PC-3 (cell line): Measurements from ENCODE around the gene ARHGAP26. TPM values are rescaled to one million over a fixed set of nuclear protein-coding genes. Genes with fewer than 3 reads are reported as not detected.
A peak's percentile ranks its signal among the peaks of the same experiment; 100 is the strongest.

ENCODE experiments used
- ATAC-seq: fragments of 200-7000 bp; cut with Tn5 transposase; 2 replicates; pipeline ENCODE4 v1.9.1; 2020; ENCODE audit warnings: mild to moderate bottlenecking, moderate library complexity
- BruUV-seq: library from RNA; stranded (reverse); fragments of 400-500 nt; replicated peaks from 2 replicates; lab custom pipeline; 2021; lab: Mats Ljungman, UMichigan
- CTCF ChIA-PET: fragments of 300-600 bp; sonication (Branson Sonifier 250); formaldehyde crosslinking; loops from one replicate; lab custom pipeline; 2022; ENCODE audit warnings: antibody characterized with exemption; lab: Charles Lee
- POLR2A ChIA-PET: fragments of 300-600 bp; sonication (Branson Sonifier 250); formaldehyde crosslinking; loops from one replicate; lab custom pipeline; 2022; ENCODE audit warnings: antibody characterized with exemption; ENCODE audit not compliant: unreplicated experiment; lab: Charles Lee
- DNase-seq: peaks from one replicate; pipeline ENCODE4 v3.0.0-alpha.2; 2015
- H2AFZ ChIP-seq: fragments of 300-600 bp; sonication (generic); 2 replicates; pipeline ENCODE4 v1.6.0; 2016; ENCODE audit warnings: antibody characterized with exemption, low read length
- H3F3A ChIP-seq: fragments of 300-600 bp; sonication (generic); one replicate; pipeline ENCODE4 v1.6.0; 2017; ENCODE audit warnings: antibody characterized with exemption, low read length, control low read depth, mild to moderate bottlenecking; ENCODE audit not compliant: unreplicated experiment
- H3K27ac ChIP-seq: fragments of 300-600 bp; sonication (generic); 2 replicates; pipeline ENCODE4 v1.5.1; 2016; ENCODE audit warnings: mild to moderate bottlenecking, low read length
- H3K27me3 ChIP-seq: fragments of 300-600 bp; sonication (generic); 2 replicates; pipeline ENCODE4 v1.6.1; 2016; ENCODE audit warnings: low read length, mixed read lengths
- H3K36me3 ChIP-seq: fragments of 300-600 bp; sonication (generic); 2 replicates; pipeline ENCODE4 v1.6.1; 2016; ENCODE audit warnings: low read depth, mixed run types, low read length, mixed read lengths
- H3K4me1 ChIP-seq: fragments of 300-600 bp; sonication (generic); 2 replicates; pipeline ENCODE4 v1.5.1; 2016; ENCODE audit warnings: low read length; ENCODE audit not compliant: insufficient read depth
- H3K4me2 ChIP-seq: fragments of 300-600 bp; sonication (generic); 2 replicates; pipeline ENCODE4 v1.6.0; 2016; ENCODE audit warnings: low read length
- H3K4me3 ChIP-seq: fragments of 300-600 bp; sonication (generic); 2 replicates; pipeline ENCODE4 v1.5.1; 2016; ENCODE audit warnings: mild to moderate bottlenecking, low read length, mixed read lengths
- H3K79me2 ChIP-seq: fragments of 300-600 bp; sonication (generic); 2 replicates; pipeline ENCODE4 v1.6.1; 2017; ENCODE audit warnings: low read length, mixed read lengths
- H3K9ac ChIP-seq: fragments of 300-600 bp; sonication (generic); 2 replicates; pipeline ENCODE4 v1.6.0; 2016; ENCODE audit warnings: mild to moderate bottlenecking, low read length
- H3K9me2 ChIP-seq: fragments of 300-600 bp; sonication (generic); replicated peaks from 2 replicates; pipeline ENCODE4 v1.6.1; 2016; ENCODE audit warnings: mixed run types, low read length, mixed read lengths
- H3K9me3 ChIP-seq: fragments of 300-600 bp; sonication (generic); 2 replicates; pipeline ENCODE4 v1.6.1; 2016; ENCODE audit warnings: low read length, mixed read lengths
- H4K20me1 ChIP-seq: fragments of 300-600 bp; sonication (generic); 2 replicates; pipeline ENCODE4 v1.6.1; 2016; ENCODE audit warnings: low read length, mixed read lengths
- EZH2 ChIP-seq: fragments of 300-600 bp; sonication (generic); IDR thresholded peaks from one replicate; pipeline ENCODE4 v1.6.1; 2017; ENCODE audit warnings: antibody characterized with exemption, mild to moderate bottlenecking, low read length; ENCODE audit not compliant: unreplicated experiment
- EZH2phosphoT487 ChIP-seq: fragments of 300-600 bp; sonication (generic); IDR thresholded peaks from 2 replicates; pipeline ENCODE4 v1.6.1; 2018; ENCODE audit warnings: mild to moderate bottlenecking, antibody characterized with exemption, low read length, borderline replicate concordance
- intact Hi-C: fragments of 100-400 bp; cut with micrococcal nuclease; formaldehyde crosslinking; loops from 2 replicates; pipeline ENCODE4 v1.9.0; 2023
- total RNA-seq: library from RNA; depleted of rRNA; stranded (reverse); fragments of >200 nt; gene quantifications from 2 replicates; pipeline ENCODE4 v1.2.3, GENCODE V29; 2014
- TF ChIP-seq, protein P1 (sequence below): fragments of 300-600 bp; sonication (generic); conservative IDR thresholded peaks from 2 replicates; pipeline ENCODE4 v1.5.1; 2017; ENCODE audit warnings: antibody characterized with exemption, low read depth, mild to moderate bottlenecking, low read length

ARHGAP26 gene
- total RNA-seq, 1 experiment from 2014 or later = 11.7 TPM

DNA sequence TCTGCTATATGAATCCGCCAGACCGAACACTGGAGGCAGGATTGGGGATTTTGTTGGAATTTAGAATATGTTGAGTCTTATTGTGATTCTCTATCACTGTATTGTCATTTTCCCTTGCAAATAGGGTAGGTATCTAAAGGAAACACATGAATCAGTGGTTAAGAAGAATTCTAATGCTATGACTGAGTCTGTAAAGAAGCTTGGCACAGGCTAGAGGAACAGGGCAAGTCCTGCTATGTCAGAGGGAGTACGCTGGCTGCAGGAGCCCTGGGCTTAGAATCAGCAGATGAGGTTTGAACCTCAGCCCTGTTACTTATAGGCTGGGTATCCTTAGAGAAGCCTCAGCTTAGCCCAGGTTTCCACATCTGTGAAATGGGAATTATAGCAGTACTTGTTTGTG, 435.2 kb downstream of the ARHGAP26 start:
- Histone ChIP-seq H3K4me3 (no peak overlapping the region), H3F3A (no peaks in the 10 kb centered on the region), H3K9me2 (no peaks in the 10 kb centered on the region), H3K79me2 (no peaks in the 10 kb centered on the region), H4K20me1 (no peaks in the 10 kb centered on the region), H3K4me2 (no peak overlapping the region), H3K27me3 (no peaks in the 10 kb centered on the region), H3K9me3 (no peaks in the 10 kb centered on the region), H3K36me3 (no peaks in the 10 kb centered on the region), H2AFZ (no peak overlapping the region), H3K4me1 (peaks cover 4% of the 10 kb centered on the region; the same call in 1 of the 2 replicates), H3K9ac (no peak overlapping the region), H3K27ac (no peak overlapping the region)
- ChIA-PET CTCF (no interaction called here), POLR2A (no interaction called here)
- no TSS peak for BruUV-seq
- TF ChIP-seq EZH2phosphoT487 (no peak), EZH2 (no peak)
- TF ChIP-seq, protein P1, sequence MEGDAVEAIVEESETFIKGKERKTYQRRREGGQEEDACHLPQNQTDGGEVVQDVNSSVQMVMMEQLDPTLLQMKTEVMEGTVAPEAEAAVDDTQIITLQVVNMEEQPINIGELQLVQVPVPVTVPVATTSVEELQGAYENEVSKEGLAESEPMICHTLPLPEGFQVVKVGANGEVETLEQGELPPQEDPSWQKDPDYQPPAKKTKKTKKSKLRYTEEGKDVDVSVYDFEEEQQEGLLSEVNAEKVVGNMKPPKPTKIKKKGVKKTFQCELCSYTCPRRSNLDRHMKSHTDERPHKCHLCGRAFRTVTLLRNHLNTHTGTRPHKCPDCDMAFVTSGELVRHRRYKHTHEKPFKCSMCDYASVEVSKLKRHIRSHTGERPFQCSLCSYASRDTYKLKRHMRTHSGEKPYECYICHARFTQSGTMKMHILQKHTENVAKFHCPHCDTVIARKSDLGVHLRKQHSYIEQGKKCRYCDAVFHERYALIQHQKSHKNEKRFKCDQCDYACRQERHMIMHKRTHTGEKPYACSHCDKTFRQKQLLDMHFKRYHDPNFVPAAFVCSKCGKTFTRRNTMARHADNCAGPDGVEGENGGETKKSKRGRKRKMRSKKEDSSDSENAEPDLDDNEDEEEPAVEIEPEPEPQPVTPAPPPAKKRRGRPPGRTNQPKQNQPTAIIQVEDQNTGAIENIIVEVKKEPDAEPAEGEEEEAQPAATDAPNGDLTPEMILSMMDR = no peak
- intact Hi-C loops = no loop called here
- DNase-seq (peak; percentile 48), ATAC-seq (peak; percentile 81)

DNA sequence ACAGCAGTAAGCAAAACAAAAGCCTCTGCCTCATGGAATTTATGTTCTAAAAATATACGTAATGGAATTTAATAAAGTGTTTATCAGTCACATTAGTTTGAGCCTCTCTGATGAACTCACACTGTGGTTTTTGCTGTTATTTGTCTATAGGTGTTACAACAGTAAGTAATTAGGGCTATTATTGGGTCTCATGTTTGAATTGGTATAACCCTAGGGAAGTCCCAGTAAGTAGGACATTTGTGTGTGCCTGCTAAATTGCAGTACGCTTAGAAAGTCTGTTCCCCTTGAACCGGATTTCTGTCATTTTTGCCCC, 435.7 kb downstream of the ARHGAP26 start:
- Histone ChIP-seq H3F3A (no peaks in the 10 kb centered on the region), H3K9me3 (no peaks in the 10 kb centered on the region), H3K9me2 (no peaks in the 10 kb centered on the region), H3K9ac (no peak overlapping the region), H3K4me1 (peaks cover 4% of the 10 kb centered on the region; the same call in 1 of the 2 replicates), H3K4me3 (no peak overlapping the region), H3K79me2 (no peaks in the 10 kb centered on the region), H3K27me3 (no peaks in the 10 kb centered on the region), H3K36me3 (no peaks in the 10 kb centered on the region), H4K20me1 (no peaks in the 10 kb centered on the region), H3K4me2 (no peak overlapping the region), H3K27ac (no peak overlapping the region), H2AFZ (no peak overlapping the region)
- TF ChIP-seq EZH2phosphoT487 (no peak), EZH2 (no peak)
- TF ChIP-seq, protein P1 = no peak
- intact Hi-C loops = no loop called here
- no TSS peak for BruUV-seq
- DNase-seq = no peak
- CTCF ChIA-PET = no interaction called here
- POLR2A ChIA-PET = no interaction called here
- ATAC-seq = no peak

DNA sequence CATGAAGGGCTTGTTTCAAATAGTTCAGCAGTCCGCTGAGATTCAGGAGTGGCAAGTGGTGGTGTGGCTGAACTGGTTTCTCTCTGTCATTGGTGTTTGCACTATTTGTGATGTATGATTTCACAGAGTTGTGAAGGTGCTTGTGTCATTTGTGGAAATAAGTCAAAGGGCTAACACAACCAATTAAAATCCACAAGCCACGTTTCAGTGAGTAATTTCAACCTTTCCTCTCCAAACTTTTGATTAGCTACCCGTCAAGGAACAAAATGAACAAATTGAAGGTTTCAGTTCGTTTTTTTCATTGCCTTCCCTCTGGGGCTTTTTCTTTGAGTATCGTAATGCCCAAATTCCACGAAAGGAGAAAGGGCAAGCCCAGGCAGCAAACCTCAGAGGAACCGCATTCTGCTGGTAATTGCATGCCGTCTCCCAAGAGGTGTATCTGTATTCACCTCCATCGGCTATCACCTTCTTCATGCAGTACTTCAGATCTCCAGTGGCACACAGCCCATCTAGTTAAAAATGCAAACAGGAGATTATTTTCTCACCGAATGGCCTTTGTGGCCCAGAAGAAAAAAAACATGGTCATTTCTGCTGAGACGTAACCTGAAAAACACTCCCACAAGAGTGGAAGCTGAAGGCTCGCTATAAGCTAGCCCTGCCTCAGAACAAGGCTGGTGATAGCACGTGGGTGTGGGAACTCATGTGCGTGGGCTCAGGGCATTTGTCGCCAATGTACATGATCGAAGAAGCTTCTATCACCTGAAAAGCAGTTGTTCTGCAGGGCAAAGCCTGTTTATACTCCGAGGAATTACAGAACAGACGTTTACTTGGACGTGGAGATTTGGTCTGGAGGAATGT, 436.2 kb downstream of the ARHGAP26 start:
- ChIA-PET POLR2A (no interaction called here), CTCF (no interaction called here)

More for the DNA sequence above, 436.2 kb downstream of the ARHGAP26 start:
- ATAC-seq = no peak
- Histone ChIP-seq H3K4me3 (no peak overlapping the region), H3K9ac (no peak overlapping the region), H3F3A (no peaks in the 10 kb centered on the region), H3K79me2 (no peaks in the 10 kb centered on the region), H3K4me1 (peaks cover 4% of the 10 kb centered on the region; the same call in 1 of the 2 replicates), H4K20me1 (no peaks in the 10 kb centered on the region), H3K27me3 (no peaks in the 10 kb centered on the region), H3K9me2 (no peaks in the 10 kb centered on the region), H3K36me3 (no peaks in the 10 kb centered on the region), H2AFZ (no peak overlapping the region), H3K27ac (no peak overlapping the region), H3K4me2 (no peak overlapping the region), H3K9me3 (no peaks in the 10 kb centered on the region)
- no TSS peak for BruUV-seq
- no peak for DNase-seq
- intact Hi-C loops = no loop called here
- TF ChIP-seq EZH2phosphoT487 (no peak), EZH2 (no peak)
- TF ChIP-seq, protein P1 = no peak
